ENCODE measurements around the gene TLR8.
A peak's percentile ranks its signal among the peaks of the same experiment; 100 is the strongest.

- no peak for TF ChIP-seq TAF1 (IDR thresholded peaks at IDR 0.05; ENCODE audit: borderline replicate concordance, insufficient read depth, low read length)
- TF ChIP-seq POLR2AphosphoS5 (IDR thresholded peaks at IDR 0.05; ENCODE audit: low read depth, low read length), result no peak
- 0 out of 2 replicates have a peak, but pooled peaks have one; percentile 52 for TF ChIP-seq SIN3A (IDR thresholded peaks at IDR 0.05; ENCODE audit: borderline replicate concordance, insufficient read depth, low read length)
These were observed 64.3 kb downstream of the TLR8 start for GRCh38 chrX:12970691-12971202.
